Measurements from ENCODE around the gene PRKCI.
"Not testable (repeated sequence)": the region's sequence is repeated elsewhere in the genome, so short reads cannot be mapped to it uniquely, and the experiment has no call there.

The PRKCI gene

DNA sequence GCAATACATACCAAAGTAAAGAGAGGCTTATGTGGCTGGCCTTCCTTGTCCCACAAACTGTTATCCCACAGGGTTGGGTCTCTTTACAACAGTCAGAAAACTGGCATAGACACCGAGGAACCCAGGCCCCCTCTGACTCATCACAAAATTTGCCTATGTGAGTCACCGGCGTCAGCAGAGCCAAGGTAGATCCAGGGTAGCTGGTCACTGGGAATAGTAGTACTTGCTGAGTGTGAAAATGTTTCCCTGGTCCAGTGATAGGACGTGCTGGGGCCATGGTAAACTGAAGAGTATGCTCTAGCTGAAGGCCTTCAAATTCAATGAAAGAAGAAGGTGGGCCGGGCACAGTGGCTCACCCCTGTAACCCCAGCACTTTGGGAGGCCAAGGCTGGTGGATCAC is 108.1 kb downstream of the PRKCI start:
- DNase-seq (ENCODE audit: low read depth): peak; percentile 19
- TF ChIP-seq, protein P1, sequence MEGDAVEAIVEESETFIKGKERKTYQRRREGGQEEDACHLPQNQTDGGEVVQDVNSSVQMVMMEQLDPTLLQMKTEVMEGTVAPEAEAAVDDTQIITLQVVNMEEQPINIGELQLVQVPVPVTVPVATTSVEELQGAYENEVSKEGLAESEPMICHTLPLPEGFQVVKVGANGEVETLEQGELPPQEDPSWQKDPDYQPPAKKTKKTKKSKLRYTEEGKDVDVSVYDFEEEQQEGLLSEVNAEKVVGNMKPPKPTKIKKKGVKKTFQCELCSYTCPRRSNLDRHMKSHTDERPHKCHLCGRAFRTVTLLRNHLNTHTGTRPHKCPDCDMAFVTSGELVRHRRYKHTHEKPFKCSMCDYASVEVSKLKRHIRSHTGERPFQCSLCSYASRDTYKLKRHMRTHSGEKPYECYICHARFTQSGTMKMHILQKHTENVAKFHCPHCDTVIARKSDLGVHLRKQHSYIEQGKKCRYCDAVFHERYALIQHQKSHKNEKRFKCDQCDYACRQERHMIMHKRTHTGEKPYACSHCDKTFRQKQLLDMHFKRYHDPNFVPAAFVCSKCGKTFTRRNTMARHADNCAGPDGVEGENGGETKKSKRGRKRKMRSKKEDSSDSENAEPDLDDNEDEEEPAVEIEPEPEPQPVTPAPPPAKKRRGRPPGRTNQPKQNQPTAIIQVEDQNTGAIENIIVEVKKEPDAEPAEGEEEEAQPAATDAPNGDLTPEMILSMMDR (conservative IDR thresholded peaks at IDR 0.05; ENCODE audit: low read length): no peak
- no peak overlapping the region for H3K4me3 ChIP-seq (ENCODE audit: low read length)

DNA sequence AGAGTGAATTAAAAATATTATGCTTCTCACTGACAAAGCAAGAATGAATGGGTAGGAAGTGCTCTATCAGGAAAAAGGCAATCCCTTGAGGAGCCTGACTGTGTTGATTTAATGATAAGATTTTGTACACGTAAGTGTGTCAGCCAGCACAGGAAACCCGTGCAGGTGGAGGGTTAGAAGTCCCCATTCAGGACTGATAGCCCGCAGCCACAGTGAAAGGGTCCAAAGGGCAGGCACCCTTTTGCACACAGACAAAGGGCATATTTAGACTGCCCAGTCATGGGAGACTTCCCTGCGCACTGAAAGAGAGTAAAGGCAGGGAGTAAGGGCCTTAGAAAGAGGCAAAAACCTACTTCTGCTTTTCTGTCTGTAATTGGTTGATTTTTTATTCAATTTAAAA is 108.9 kb downstream of the PRKCI start:
- TF ChIP-seq, protein P1 (conservative IDR thresholded peaks at IDR 0.05; ENCODE audit: low read length): no peak
- no peak for DNase-seq (ENCODE audit: low read depth)

DNA sequence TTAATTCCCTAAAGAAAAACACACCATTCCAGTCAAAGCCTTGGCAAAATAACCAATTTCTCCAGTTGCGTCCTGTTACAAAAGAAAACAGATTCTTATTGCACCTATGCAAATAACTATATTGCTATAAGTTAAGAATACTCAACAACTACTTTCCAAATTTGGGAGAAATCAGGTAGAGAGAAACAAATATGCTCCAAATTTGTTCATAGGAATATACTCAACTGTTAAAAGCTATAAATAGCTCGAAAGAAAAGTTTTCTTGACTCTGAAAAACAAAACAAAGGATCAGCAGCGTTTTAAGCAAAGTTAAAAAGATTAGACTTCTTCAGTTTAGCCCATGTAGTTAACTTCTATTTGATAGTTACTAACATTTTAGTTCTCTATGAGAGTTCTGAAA is 115.2 kb downstream of the PRKCI start:
- H3K4me3 ChIP-seq (ENCODE audit: low read length): no peak overlapping the region
- no peak for DNase-seq (ENCODE audit: low read depth)
- TF ChIP-seq, protein P1 (conservative IDR thresholded peaks at IDR 0.05; ENCODE audit: low read length): no peak

More for the DNA sequence above, 108.9 kb downstream of the PRKCI start:
- no peak overlapping the region for H3K4me3 ChIP-seq (ENCODE audit: low read length)

DNA sequence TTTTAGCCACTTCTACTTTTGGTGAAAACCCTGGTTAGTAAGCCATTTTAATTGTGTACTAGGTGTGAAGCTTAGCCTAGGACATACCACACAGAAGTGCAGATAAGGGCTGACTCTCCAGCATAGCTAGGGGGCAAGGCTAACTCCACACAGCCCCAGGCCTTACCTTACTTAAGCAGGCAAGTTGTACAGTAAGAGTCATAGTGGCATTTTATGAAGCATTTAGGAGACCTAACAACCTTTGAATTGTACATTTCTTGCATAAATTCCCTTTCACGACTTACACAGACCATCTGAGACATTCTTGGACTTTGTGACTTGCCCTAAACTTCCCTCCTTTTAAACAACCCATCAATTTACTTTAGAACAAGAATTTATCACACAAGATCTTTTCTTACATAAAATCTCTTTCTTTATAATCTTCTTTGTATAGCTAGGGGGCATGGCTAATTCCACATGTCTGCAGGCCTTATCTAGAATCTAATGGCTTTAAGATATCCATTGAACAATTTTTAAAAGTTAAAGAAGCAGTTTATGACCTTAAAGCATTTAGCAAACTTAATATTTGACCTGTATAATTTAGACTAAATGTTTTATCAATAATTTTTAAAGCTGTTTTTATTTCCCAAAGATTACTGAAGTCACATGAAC is 116.6 kb downstream of the PRKCI start:
- no peak for DNase-seq (ENCODE audit: low read depth)
- H3K4me3 ChIP-seq (ENCODE audit: low read length): no peak overlapping the region
- TF ChIP-seq, protein P1 (conservative IDR thresholded peaks at IDR 0.05; ENCODE audit: low read length): no peak

DNA sequence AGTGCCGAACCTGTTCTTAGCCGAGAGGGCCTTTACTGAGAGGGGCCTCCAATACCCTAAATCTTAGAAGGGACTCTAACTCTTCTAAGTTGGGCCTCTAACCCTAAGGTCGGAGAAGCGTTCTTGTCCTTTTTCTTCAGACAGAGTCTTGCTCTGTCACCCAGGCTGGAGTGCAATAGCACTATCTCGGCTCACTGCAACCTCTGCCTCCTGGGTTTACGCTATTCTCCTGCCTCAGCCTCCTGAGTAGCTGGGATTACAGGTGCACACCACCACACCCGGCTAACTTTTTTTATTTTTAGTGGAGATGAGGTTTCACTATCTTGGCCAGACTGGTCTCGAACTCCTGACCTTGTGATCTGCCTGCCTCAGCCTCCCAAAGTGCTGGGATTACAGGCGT is 120.0 kb downstream of the PRKCI start:
- H3K4me3 ChIP-seq (ENCODE audit: low read length); DNase-seq (ENCODE audit: low read depth): not testable (repeated sequence)

DNA sequence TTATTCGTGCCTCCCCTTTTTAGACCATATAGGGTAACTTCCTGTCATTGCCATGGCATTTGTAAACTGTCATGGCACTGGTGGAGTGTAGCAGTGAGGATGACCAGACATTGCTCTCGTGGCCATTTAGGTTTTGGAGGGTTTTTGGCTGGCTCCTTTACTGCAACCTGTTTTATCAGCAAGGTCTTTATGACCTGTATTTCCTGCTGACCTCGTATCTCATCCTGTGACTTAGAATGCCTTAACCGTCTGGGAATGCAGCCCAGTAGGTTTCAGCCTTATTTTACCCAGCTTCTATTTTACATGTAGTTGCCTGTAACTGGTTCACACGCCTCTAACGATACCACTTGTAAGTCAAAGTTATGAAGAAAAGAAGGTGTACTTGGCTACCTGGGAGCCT is 121.6 kb downstream of the PRKCI start:
- DNase-seq (ENCODE audit: low read depth); H3K4me3 ChIP-seq (ENCODE audit: low read length): not testable (repeated sequence)

DNA sequence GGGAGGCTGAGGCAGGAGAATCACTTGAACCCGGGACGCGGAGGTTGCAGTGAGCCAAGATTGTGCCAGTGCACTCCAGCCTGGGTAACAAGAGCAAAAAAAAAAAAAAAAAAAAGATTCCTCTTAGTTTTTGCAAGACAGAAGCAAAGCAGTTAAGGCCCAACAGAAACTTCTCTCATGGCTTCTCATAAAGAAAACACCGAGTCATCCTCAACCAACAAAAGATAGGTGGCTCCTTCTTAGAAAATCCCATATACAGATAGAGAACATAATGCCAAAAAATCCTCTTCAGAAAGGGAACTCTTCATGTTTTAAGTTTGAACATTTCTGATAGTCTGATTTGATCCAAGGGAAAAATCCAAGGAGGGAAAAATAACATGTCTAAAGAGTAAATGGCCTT is 122.7 kb downstream of the PRKCI start:
- DNase-seq (ENCODE audit: low read depth): no peak
- TF ChIP-seq, protein P1 (conservative IDR thresholded peaks at IDR 0.05; ENCODE audit: low read length): no peak

DNA sequence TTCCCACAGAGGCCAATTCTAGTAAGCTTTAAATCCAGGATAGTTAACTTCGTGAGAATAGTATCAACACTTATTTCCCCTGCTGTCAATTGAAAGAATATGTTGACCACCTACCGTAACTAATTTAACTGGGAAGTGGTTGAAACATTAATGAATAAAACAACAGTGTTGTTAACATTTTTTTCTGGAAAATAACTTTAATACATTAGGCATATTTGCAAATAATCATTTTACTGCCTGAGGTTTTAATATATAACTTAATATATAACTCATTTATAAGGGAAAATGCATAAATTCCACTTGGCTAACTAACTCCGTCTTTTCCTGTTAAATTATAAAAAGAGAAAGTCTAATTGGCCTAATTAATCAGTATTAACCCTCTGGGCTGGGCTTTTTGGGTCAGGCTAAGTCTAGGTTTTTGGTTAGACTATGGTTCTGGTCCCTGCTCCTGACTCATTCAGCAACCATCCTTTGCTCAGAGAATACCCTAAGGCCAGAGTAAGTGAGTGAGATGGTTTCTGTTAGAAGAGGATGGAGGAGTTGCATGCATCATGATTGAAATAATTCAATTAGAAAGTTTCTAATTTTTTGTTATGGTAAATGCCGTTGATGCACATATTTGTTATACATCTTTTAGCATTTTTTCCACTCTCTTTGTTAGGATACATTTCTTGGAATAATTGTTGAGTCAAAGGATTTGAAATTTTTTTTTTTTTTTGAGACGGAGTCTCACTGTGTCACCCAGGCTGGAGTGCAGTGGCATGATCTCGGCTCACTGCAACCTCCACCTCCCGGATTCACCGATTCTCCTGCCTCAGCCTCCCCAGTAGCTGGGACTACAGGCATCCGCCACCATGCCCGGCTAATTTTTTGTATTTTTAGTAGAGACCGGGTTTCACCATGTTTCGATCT is 124.5 kb downstream of the PRKCI start:
- no peak overlapping the region for H3K4me3 ChIP-seq (ENCODE audit: low read length)
- TF ChIP-seq, protein P1 (conservative IDR thresholded peaks at IDR 0.05; ENCODE audit: low read length): no peak
- DNase-seq (ENCODE audit: low read depth): peak; percentile 37

More for the DNA sequence above, 122.7 kb downstream of the PRKCI start:
- no peak overlapping the region for H3K4me3 ChIP-seq (ENCODE audit: low read length)
